ENCODE results near the gene KAZN. TPM values are rescaled to one million over a fixed set of nuclear protein-coding genes. Genes with fewer than 3 reads are reported as not detected.
"Not testable (repeated sequence)": the region's sequence is repeated elsewhere in the genome, so short reads cannot be mapped to it uniquely, and the experiment has no call there.

The KAZN gene
- total RNA-seq, 2 donors from 2014 or later: 0.22 to 0.74 TPM

- H3K27ac Mint-ChIP-seq: no peak overlapping the region
- no peaks in the 10 kb centered on the region for H3K27me3 Mint-ChIP-seq
- H3K4me3 Mint-ChIP-seq: no peak overlapping the region
- H3K36me3 Mint-ChIP-seq (ENCODE audit: low read depth): no peaks in the 10 kb centered on the region
- no peaks in the 10 kb centered on the region for H3K9me3 Mint-ChIP-seq
- H3K4me1 Mint-ChIP-seq: no peaks in the 10 kb centered on the region
- no peak for ATAC-seq (replicated peaks)
These were observed 363.3 kb downstream of the KAZN start for GRCh38 chr1:14961661-14962267.

- ATAC-seq (replicated peaks): no peak
- Mint-ChIP-seq H3K9me3 (no peaks in the 10 kb centered on the region), H3K27me3 (peaks cover 2% of the 10 kb centered on the region)
These were observed 363.9 kb downstream of the KAZN start for GRCh38 chr1:14962407-14962806.

DNA sequence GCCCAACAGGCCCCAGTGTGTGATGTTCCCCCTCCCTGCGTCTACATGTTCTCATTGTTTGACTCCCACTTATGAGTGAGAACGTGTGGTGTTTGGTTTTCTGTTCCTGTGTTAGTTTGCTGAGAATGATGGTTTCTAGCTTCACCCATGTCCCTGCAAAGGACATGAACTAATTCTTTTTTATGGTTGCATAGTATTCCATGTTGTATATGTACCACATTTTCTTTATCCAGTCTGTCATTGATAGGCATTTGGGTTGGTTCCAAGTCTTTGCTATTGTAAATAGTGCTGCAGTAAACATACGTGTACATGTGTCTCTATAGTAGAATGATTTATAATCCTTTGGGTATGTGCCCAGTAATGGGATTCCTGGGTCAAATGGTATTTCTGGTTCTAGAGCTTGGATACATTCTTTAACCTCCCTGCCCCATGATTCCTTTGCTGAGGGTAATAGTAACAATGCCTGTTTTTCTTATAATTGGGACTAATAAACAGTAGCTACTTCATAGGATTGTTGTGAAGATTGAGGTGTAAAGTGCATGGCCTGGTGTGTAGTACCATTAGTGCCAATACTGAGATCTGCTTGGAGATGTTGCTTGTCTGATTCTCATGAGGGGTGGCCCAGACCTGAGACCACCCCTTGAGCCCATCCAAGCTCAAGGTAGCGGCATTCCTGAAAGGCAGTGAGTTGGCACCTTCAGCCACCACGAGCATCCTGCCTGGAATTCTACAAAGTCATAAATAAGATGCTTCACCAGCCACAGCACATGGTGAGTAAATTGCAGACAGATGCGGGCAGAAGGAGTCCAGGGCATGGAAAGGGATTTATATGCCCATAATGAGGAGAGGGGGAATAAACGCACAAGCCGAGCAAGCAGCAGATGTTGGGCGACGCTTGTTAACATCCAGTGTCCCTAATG, 365.6 kb downstream of the KAZN start:
- not testable (repeated sequence) for H3K4me1 Mint-ChIP-seq; H3K27ac Mint-ChIP-seq; H3K4me3 Mint-ChIP-seq; H3K27me3 Mint-ChIP-seq; ATAC-seq (replicated peaks); H3K36me3 Mint-ChIP-seq (ENCODE audit: low read depth); H3K9me3 Mint-ChIP-seq

More at GRCh38 chr1:14962407-14962806, 363.9 kb downstream of the KAZN start:
- Mint-ChIP-seq H3K4me3 (no peak overlapping the region), H3K36me3 (ENCODE audit: low read depth) (no peaks in the 10 kb centered on the region), H3K27ac (no peak overlapping the region), H3K4me1 (no peaks in the 10 kb centered on the region)

GRCh38 chr1:14964711-14965055, 366.2 kb downstream of the KAZN start:
- Mint-ChIP-seq H3K4me1 (no peaks in the 10 kb centered on the region), H3K36me3 (ENCODE audit: low read depth) (no peaks in the 10 kb centered on the region), H3K4me3 (no peak overlapping the region), H3K27ac (no peak overlapping the region), H3K9me3 (no peaks in the 10 kb centered on the region), H3K27me3 (peaks cover 4% of the 10 kb centered on the region)
- ATAC-seq (replicated peaks): no peak

DNA sequence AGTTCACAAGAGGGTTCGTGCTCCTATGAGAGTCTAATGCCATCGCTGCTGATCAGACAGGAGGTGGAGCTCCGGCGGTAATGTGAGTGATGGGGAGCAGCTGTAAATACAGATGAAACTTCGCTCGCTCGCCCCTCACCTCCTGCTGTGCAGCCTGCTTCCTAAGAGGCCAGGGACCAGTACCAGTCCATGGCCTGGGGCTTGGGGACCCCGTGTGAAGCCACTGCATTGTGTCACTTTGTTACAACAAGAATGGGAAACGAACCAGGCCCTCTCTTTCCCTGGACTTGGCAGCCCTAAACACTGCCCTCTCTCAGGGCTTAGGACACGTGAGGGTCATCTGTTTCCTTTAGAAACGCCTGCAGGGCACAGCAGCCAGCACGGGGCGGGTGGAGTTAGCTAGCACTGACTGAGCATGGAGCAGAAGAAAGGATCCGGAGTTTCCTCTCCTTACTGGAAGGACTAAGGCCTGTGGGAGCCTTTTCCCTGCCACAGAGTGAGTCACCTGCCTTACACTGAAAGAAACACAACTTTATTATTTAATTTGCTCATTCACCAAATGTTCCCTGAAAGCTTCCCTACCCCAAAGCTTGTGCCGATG, 369.9 kb downstream of the KAZN start:
- no peaks in the 10 kb centered on the region for H3K4me1 Mint-ChIP-seq
- H3K9me3 Mint-ChIP-seq: no peaks in the 10 kb centered on the region
- H3K27me3 Mint-ChIP-seq: peaks cover 12% of the 10 kb centered on the region
- H3K36me3 Mint-ChIP-seq (ENCODE audit: low read depth): no peaks in the 10 kb centered on the region
- ATAC-seq (replicated peaks): no peak
- peak overlapping the region; percentile 40 for H3K4me3 Mint-ChIP-seq
- H3K27ac Mint-ChIP-seq: no peak overlapping the region

GRCh38 chr1:14969006-14969405, 370.5 kb downstream of the KAZN start:
- peak; percentile 98 for ATAC-seq (replicated peaks)
- Mint-ChIP-seq H3K27me3 (peaks cover 13% of the 10 kb centered on the region), H3K4me3 (peak overlapping the region; percentile 40), H3K27ac (peak overlapping the region; percentile 33), H3K36me3 (ENCODE audit: low read depth) (no peaks in the 10 kb centered on the region), H3K4me1 (no peaks in the 10 kb centered on the region), H3K9me3 (no peaks in the 10 kb centered on the region)

- no peak for ATAC-seq (replicated peaks)
- Mint-ChIP-seq H3K27me3 (peaks cover 19% of the 10 kb centered on the region), H3K36me3 (ENCODE audit: low read depth) (no peaks in the 10 kb centered on the region), H3K27ac (no peak overlapping the region), H3K4me3 (no peak overlapping the region), H3K9me3 (no peaks in the 10 kb centered on the region), H3K4me1 (no peaks in the 10 kb centered on the region)
These were observed 371.8 kb downstream of the KAZN start for GRCh38 chr1:14970115-14970798.

- H3K27ac Mint-ChIP-seq: no peak overlapping the region
These were observed 372.3 kb downstream of the KAZN start for GRCh38 chr1:14970799-14971141.

GRCh38 chr1:14971221-14971620, 372.7 kb downstream of the KAZN start:
- H3K4me3 Mint-ChIP-seq: no peak overlapping the region
- H3K4me1 Mint-ChIP-seq: no peaks in the 10 kb centered on the region
- no peaks in the 10 kb centered on the region for H3K36me3 Mint-ChIP-seq (ENCODE audit: low read depth)
- peaks cover 19% of the 10 kb centered on the region for H3K27me3 Mint-ChIP-seq
- ATAC-seq (replicated peaks): no peak
- no peaks in the 10 kb centered on the region for H3K9me3 Mint-ChIP-seq
- H3K27ac Mint-ChIP-seq: no peak overlapping the region

More at GRCh38 chr1:14970799-14971141, 372.3 kb downstream of the KAZN start:
- no peak for ATAC-seq (replicated peaks)
- no peaks in the 10 kb centered on the region for H3K9me3 Mint-ChIP-seq
- no peaks in the 10 kb centered on the region for H3K36me3 Mint-ChIP-seq (ENCODE audit: low read depth)
- peaks cover 19% of the 10 kb centered on the region for H3K27me3 Mint-ChIP-seq
- no peak overlapping the region for H3K4me3 Mint-ChIP-seq
- no peaks in the 10 kb centered on the region for H3K4me1 Mint-ChIP-seq

GRCh38 chr1:14972107-14972506, 373.6 kb downstream of the KAZN start:
- Mint-ChIP-seq H3K36me3 (ENCODE audit: low read depth) (no peaks in the 10 kb centered on the region), H3K27me3 (peaks cover 19% of the 10 kb centered on the region), H3K9me3 (no peaks in the 10 kb centered on the region), H3K27ac (no peak overlapping the region), H3K4me3 (no peak overlapping the region), H3K4me1 (no peaks in the 10 kb centered on the region)
- no peak for ATAC-seq (replicated peaks)

DNA sequence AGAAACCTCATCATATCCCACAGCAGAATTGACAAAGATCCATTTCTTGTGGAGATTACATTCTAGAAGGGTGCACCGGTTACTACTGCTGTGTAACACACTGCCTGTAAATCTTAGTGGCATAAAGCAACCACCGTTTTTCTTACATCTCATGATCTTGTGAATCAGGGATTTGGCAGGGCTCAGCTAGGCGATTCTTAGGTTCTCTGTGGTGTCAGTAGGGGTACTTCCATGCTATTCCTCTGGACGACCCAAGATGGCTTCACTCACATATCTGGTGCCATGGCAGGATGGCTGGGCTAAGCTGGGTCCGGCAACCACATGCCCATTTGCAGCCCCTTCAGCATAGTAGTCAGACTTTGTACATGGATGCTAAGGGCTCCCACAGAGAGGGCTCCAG, 375.3 kb downstream of the KAZN start:
- H3K27ac Mint-ChIP-seq: no peak overlapping the region
- H3K9me3 Mint-ChIP-seq: no peaks in the 10 kb centered on the region
- ATAC-seq (replicated peaks): no peak
- no peaks in the 10 kb centered on the region for H3K36me3 Mint-ChIP-seq (ENCODE audit: low read depth)
- H3K27me3 Mint-ChIP-seq: peaks cover 18% of the 10 kb centered on the region
- no peaks in the 10 kb centered on the region for H3K4me1 Mint-ChIP-seq
- no peak overlapping the region for H3K4me3 Mint-ChIP-seq

- Mint-ChIP-seq H3K36me3 (ENCODE audit: low read depth) (no peaks in the 10 kb centered on the region), H3K27ac (no peak overlapping the region), H3K4me3 (no peak overlapping the region), H3K4me1 (no peaks in the 10 kb centered on the region), H3K9me3 (no peaks in the 10 kb centered on the region), H3K27me3 (peaks cover 18% of the 10 kb centered on the region)
- ATAC-seq (replicated peaks): no peak
These were observed 375.9 kb downstream of the KAZN start for GRCh38 chr1:14974361-14974760.

GRCh38 chr1:14975119-14975518, 376.6 kb downstream of the KAZN start:
- no peak overlapping the region for H3K27ac Mint-ChIP-seq

GRCh38 chr1:14976256-14976655, 377.8 kb downstream of the KAZN start:
- Mint-ChIP-seq H3K36me3 (ENCODE audit: low read depth) (no peaks in the 10 kb centered on the region), H3K9me3 (no peaks in the 10 kb centered on the region), H3K4me3 (no peak overlapping the region), H3K27me3 (peaks cover 13% of the 10 kb centered on the region), H3K27ac (no peak overlapping the region), H3K4me1 (no peaks in the 10 kb centered on the region)
- ATAC-seq (replicated peaks): no peak

More at GRCh38 chr1:14975119-14975518, 376.6 kb downstream of the KAZN start:
- H3K4me1 Mint-ChIP-seq: no peaks in the 10 kb centered on the region
- H3K4me3 Mint-ChIP-seq: no peak overlapping the region
- H3K27me3 Mint-ChIP-seq: peaks cover 18% of the 10 kb centered on the region
- no peaks in the 10 kb centered on the region for H3K9me3 Mint-ChIP-seq
- no peaks in the 10 kb centered on the region for H3K36me3 Mint-ChIP-seq (ENCODE audit: low read depth)
- no peak for ATAC-seq (replicated peaks)
